ENCODE data around the gene MCM9.

The MCM9 gene

DNA sequence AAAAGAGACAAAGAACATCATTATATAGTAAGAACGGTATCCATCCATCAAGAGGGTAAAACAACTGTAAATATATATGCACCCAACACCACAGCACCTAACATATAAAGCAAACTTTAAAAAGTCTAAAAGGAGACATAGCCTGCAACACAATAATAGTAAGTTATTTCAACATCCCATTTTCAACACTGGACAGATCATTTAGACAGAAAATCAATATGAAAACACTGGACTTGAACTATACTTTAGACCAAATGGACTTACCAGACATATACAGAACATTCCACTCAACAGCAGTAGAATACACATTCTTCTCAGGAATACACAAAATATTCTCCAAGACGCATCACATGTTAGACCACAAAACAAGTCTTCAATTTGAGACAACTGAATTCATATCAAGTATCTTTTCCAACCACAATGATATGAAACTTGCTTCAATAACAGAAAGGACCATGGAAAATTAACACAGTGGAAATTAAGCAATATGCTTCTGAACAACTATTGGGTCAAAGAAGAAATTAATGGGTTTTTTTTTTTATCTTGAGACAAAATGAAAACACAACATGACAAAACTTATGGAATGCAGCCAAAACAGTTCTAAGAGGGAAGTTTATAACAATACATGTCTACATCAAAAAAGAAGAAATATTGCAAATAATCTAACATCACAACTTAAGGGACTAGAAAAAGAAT lies 64.9 kb downstream of the MCM9 start:
- POLR2A ChIA-PET, result no interaction called here
- H3K9me3 ChIP-seq (ENCODE audit: control insufficient read depth, insufficient read depth, low read depth, low read length), result no peaks in the 10 kb centered on the region
- no peak overlapping the region for H3K4me3 ChIP-seq (ENCODE audit: low read depth, low read length)
- CTCF ChIA-PET, result interaction anchor here (1.0 kb wide), 1 partner anchor 94 kb away, joined by 5 read pairs; no protein-coding TSS in a partner anchor
- no peaks in the 10 kb centered on the region for H3K4me1 ChIP-seq (ENCODE audit: control insufficient read depth, insufficient read depth, low read length)
- H3K36me3 ChIP-seq (ENCODE audit: control insufficient read depth in 2 of 2, insufficient read depth in 1 of 2, low read length in 2 of 2), result no peaks in the 10 kb centered on the region; a peak in 1 of 3 replicates
- no peak overlapping the region for H3K27ac ChIP-seq (ENCODE audit: extremely low read depth, low read depth, low read length)
- TF ChIP-seq ZBTB48 (tag by site-specific recombination; IDR thresholded peaks at IDR 0.05) (no peak), SCRT2 (tag by site-specific recombination; IDR thresholded peaks at IDR 0.05) (no peak), ZNF112 (tag by site-specific recombination; IDR thresholded peaks at IDR 0.05) (no peak), SP3 (tag by site-specific recombination; IDR thresholded peaks at IDR 0.05) (no peak), ZNF391 (tag by site-specific recombination; IDR thresholded peaks at IDR 0.05; ENCODE audit: borderline replicate concordance, low read depth) (no peak), MYNN (tag by site-specific recombination; IDR thresholded peaks at IDR 0.05; ENCODE audit: borderline replicate concordance) (no peak), ZNF19 (tag by site-specific recombination; IDR thresholded peaks at IDR 0.05; ENCODE audit: low read depth) (no peak), ZNF623 (tag by site-specific recombination; IDR thresholded peaks at IDR 0.05) (no peak), ZNF302 (tag by site-specific recombination; IDR thresholded peaks at IDR 0.05; ENCODE audit: low read depth) (no peak), ZNF555 (tag by site-specific recombination; conservative IDR thresholded peaks at IDR 0.05) (no peak), ZNF404 (tag by site-specific recombination; IDR thresholded peaks at IDR 0.05) (no peak)
- TF ChIP-seq, protein P1, sequence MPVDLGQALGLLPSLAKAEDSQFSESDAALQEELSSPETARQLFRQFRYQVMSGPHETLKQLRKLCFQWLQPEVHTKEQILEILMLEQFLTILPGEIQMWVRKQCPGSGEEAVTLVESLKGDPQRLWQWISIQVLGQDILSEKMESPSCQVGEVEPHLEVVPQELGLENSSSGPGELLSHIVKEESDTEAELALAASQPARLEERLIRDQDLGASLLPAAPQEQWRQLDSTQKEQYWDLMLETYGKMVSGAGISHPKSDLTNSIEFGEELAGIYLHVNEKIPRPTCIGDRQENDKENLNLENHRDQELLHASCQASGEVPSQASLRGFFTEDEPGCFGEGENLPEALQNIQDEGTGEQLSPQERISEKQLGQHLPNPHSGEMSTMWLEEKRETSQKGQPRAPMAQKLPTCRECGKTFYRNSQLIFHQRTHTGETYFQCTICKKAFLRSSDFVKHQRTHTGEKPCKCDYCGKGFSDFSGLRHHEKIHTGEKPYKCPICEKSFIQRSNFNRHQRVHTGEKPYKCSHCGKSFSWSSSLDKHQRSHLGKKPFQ (tag by site-specific recombination; IDR thresholded peaks at IDR 0.05), result no peak
- TF ChIP-seq, protein P2, sequence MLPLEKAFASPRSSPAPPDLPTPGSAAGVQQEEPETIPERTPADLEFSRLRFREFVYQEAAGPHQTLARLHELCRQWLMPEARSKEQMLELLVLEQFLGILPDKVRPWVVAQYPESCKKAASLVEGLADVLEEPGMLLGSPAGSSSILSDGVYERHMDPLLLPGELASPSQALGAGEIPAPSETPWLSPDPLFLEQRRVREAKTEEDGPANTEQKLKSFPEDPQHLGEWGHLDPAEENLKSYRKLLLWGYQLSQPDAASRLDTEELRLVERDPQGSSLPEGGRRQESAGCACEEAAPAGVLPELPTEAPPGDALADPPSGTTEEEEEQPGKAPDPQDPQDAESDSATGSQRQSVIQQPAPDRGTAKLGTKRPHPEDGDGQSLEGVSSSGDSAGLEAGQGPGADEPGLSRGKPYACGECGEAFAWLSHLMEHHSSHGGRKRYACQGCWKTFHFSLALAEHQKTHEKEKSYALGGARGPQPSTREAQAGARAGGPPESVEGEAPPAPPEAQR (tag by site-specific recombination; IDR thresholded peaks at IDR 0.05), result no peak
- TF ChIP-seq, protein P3, sequence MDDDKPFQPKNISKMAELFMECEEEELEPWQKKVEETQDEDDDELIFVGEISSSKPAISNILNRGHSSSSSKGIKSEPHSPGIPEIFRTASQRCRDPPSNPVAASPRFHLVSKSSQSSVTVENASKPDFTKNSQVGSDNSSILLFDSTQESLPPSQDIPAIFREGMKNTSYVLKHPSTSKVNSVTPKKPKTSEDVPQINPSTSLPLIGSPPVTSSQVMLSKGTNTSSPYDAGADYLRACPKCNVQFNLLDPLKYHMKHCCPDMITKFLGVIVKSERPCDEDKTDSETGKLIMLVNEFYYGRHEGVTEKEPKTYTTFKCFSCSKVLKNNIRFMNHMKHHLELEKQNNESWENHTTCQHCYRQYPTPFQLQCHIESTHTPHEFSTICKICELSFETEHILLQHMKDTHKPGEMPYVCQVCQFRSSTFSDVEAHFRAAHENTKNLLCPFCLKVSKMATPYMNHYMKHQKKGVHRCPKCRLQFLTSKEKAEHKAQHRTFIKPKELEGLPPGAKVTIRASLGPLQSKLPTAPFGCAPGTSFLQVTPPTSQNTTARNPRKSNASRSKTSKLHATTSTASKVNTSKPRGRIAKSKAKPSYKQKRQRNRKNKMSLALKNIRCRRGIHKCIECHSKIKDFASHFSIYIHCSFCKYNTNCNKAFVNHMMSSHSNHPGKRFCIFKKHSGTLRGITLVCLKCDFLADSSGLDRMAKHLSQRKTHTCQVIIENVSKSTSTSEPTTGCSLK (tag by site-specific recombination; IDR thresholded peaks at IDR 0.05), result no peak
- TF ChIP-seq, protein P4, sequence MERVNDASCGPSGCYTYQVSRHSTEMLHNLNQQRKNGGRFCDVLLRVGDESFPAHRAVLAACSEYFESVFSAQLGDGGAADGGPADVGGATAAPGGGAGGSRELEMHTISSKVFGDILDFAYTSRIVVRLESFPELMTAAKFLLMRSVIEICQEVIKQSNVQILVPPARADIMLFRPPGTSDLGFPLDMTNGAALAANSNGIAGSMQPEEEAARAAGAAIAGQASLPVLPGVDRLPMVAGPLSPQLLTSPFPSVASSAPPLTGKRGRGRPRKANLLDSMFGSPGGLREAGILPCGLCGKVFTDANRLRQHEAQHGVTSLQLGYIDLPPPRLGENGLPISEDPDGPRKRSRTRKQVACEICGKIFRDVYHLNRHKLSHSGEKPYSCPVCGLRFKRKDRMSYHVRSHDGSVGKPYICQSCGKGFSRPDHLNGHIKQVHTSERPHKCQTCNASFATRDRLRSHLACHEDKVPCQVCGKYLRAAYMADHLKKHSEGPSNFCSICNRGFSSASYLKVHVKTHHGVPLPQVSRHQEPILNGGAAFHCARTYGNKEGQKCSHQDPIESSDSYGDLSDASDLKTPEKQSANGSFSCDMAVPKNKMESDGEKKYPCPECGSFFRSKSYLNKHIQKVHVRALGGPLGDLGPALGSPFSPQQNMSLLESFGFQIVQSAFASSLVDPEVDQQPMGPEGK (tag by site-specific recombination; IDR thresholded peaks at IDR 0.05), result no peak
- TF ChIP-seq, protein P5, sequence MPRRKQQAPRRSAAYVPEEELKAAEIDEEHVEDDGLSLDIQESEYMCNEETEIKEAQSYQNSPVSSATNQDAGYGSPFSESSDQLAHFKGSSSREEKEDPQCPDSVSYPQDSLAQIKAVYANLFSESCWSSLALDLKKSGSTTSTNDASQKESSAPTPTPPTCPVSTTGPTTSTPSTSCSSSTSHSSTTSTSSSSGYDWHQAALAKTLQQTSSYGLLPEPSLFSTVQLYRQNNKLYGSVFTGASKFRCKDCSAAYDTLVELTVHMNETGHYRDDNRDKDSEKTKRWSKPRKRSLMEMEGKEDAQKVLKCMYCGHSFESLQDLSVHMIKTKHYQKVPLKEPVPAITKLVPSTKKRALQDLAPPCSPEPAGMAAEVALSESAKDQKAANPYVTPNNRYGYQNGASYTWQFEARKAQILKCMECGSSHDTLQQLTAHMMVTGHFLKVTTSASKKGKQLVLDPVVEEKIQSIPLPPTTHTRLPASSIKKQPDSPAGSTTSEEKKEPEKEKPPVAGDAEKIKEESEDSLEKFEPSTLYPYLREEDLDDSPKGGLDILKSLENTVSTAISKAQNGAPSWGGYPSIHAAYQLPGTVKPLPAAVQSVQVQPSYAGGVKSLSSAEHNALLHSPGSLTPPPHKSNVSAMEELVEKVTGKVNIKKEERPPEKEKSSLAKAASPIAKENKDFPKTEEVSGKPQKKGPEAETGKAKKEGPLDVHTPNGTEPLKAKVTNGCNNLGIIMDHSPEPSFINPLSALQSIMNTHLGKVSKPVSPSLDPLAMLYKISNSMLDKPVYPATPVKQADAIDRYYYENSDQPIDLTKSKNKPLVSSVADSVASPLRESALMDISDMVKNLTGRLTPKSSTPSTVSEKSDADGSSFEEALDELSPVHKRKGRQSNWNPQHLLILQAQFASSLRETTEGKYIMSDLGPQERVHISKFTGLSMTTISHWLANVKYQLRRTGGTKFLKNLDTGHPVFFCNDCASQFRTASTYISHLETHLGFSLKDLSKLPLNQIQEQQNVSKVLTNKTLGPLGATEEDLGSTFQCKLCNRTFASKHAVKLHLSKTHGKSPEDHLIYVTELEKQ (tag by site-specific recombination; IDR thresholded peaks at IDR 0.05; ENCODE audit: borderline replicate concordance), result no peak
- TF ChIP-seq, protein P6, sequence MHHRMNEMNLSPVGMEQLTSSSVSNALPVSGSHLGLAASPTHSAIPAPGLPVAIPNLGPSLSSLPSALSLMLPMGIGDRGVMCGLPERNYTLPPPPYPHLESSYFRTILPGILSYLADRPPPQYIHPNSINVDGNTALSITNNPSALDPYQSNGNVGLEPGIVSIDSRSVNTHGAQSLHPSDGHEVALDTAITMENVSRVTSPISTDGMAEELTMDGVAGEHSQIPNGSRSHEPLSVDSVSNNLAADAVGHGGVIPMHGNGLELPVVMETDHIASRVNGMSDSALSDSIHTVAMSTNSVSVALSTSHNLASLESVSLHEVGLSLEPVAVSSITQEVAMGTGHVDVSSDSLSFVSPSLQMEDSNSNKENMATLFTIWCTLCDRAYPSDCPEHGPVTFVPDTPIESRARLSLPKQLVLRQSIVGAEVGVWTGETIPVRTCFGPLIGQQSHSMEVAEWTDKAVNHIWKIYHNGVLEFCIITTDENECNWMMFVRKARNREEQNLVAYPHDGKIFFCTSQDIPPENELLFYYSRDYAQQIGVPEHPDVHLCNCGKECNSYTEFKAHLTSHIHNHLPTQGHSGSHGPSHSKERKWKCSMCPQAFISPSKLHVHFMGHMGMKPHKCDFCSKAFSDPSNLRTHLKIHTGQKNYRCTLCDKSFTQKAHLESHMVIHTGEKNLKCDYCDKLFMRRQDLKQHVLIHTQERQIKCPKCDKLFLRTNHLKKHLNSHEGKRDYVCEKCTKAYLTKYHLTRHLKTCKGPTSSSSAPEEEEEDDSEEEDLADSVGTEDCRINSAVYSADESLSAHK (tag by site-specific recombination; IDR thresholded peaks at IDR 0.05), result no peak
- TF ChIP-seq, protein P7, sequence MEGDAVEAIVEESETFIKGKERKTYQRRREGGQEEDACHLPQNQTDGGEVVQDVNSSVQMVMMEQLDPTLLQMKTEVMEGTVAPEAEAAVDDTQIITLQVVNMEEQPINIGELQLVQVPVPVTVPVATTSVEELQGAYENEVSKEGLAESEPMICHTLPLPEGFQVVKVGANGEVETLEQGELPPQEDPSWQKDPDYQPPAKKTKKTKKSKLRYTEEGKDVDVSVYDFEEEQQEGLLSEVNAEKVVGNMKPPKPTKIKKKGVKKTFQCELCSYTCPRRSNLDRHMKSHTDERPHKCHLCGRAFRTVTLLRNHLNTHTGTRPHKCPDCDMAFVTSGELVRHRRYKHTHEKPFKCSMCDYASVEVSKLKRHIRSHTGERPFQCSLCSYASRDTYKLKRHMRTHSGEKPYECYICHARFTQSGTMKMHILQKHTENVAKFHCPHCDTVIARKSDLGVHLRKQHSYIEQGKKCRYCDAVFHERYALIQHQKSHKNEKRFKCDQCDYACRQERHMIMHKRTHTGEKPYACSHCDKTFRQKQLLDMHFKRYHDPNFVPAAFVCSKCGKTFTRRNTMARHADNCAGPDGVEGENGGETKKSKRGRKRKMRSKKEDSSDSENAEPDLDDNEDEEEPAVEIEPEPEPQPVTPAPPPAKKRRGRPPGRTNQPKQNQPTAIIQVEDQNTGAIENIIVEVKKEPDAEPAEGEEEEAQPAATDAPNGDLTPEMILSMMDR (tag by site-specific recombination; IDR thresholded peaks at IDR 0.05), result no peak
- TF ChIP-seq, protein P8, sequence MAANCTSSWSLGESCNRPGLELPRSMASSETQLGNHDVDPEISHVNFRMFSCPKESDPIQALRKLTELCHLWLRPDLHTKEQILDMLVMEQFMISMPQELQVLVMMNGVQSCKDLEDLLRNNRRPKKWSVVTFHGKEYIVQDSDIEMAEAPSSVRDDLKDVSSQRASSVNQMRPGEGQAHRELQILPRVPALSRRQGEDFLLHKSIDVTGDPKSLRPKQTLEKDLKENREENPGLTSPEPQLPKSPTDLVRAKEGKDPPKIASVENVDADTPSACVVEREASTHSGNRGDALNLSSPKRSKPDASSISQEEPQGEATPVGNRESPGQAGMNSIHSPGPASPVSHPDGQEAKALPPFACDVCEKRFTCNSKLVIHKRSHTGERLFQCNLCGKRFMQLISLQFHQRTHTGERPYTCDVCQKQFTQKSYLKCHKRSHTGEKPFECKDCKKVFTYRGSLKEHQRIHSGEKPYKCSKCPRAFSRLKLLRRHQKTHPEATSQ (tag by site-specific recombination; IDR thresholded peaks at IDR 0.05), result no peak
